Tibial nerve (tissue), 4 donors: ENCODE results near the gene NPIPA1. TPM values are rescaled to one million over a fixed set of nuclear protein-coding genes. Genes with fewer than 3 reads are reported as not detected.
"Not testable (repeated sequence)": the region's sequence is repeated elsewhere in the genome, so short reads cannot be mapped to it uniquely, and the experiment has no call there.

ENCODE experiments used
- DNase-seq, 2 donors: peaks; one replicate each; pipeline ENCODE4 v3.0.0-alpha.2; 2019; ENCODE audit warnings: low spot score in 2 of 2
- H3K27ac ChIP-seq, 4 donors: fragments of 200-600 bp; sonication (generic) in 3 of 4; one replicate each; pipeline ENCODE4 v1.5.1; 2017 to 2019; ENCODE audit warnings: mild to moderate bottlenecking in 1 of 4
- H3K27me3 ChIP-seq, 2 donors: fragments of 200-600 bp; sonication (generic) in 1 of 2; one replicate each; pipeline versions ENCODE4 v1.5.1 to v1.6.0; 2017 to 2019
- H3K36me3 ChIP-seq, 3 donors: fragments of 200-600 bp; sonication (generic); one replicate each; pipeline ENCODE4 v1.5.1; 2018 to 2019
- H3K4me1 ChIP-seq, 4 donors: fragments of 200-600 bp; sonication (generic) in 3 of 4; one replicate each; pipeline ENCODE4 v1.5.1; 2017 to 2019
- H3K4me3 ChIP-seq, 4 donors: fragments of 200-600 bp; sonication (generic) in 3 of 4; one replicate each; pipeline ENCODE4 v1.5.1; 2017 to 2019; ENCODE audit warnings: mild to moderate bottlenecking in 1 of 4, moderate library complexity in 1 of 4
- H3K9me3 ChIP-seq, 4 donors: fragments of 200-600 bp; sonication (generic) in 3 of 4; one replicate each; pipeline ENCODE4 v1.5.1; 2017 to 2019
- EP300 ChIP-seq, 2 donors: sonication (generic); formaldehyde crosslinking; IDR thresholded peaks; one replicate each; pipeline ENCODE4 v1.6.1; 2017; ENCODE audit warnings: antibody characterized with exemption in 2 of 2, mild to moderate bottlenecking in 1 of 2
- WGBS, 2 donors: methylation state at CpG; one replicate each; pipeline ENCODE4 v1.1.5; 2018; 5-methylcytosine and 5-hydroxymethylcytosine counted together
- total RNA-seq, 4 donors: library from RNA; depleted of rRNA; stranded (reverse); fragments of >200 nt; gene quantifications; one replicate each; pipeline ENCODE4 v1.1.0, GENCODE V29; 2016

NPIPA1 gene
- total RNA-seq, 4 donors from 2014 or later: 95.5 to 193 (median 134) TPM

DNA sequence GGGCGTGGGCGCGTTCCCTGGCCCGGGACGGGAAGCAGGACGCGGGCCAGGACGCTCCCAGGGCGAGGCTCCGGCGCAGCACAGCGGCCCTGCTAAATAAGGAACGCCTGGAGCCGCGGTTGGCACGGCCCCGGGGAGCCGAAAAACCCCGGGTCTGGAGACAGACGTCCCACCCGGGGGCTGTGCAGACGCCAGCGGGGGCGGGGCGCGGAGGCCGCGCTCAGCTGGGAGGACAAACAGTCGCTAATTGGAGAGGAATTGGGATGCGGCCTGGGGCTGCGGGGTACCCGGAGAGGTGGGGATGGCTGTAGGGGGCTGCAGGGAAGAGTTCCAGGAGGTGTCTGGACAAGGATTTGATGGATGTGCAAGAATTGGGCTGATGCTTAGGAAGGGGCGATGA lies 25.3 kb upstream of the NPIPA1 start:
- DNase-seq: peak; percentile 46 to 50
- not testable (repeated sequence) for H3K9me3 ChIP-seq, H3K36me3 ChIP-seq, H3K27me3 ChIP-seq, H3K4me1 ChIP-seq
- peak in 1 of 2 donors; percentile 8 for TF ChIP-seq EP300 (IDR thresholded peaks at IDR 0.05)
- Histone ChIP-seq H3K27ac (peak overlapping the region in 3 of 4 donors; percentile 85 to 86 (median 85)), H3K4me3 (peak overlapping the region; percentile 36 to 63 (median 60))
- WGBS, 2 donors: 3% methylated on average over 20 of the region's 33 CpGs; no CpG with 5 or more reads in 1 of the 2 donors

DNA sequence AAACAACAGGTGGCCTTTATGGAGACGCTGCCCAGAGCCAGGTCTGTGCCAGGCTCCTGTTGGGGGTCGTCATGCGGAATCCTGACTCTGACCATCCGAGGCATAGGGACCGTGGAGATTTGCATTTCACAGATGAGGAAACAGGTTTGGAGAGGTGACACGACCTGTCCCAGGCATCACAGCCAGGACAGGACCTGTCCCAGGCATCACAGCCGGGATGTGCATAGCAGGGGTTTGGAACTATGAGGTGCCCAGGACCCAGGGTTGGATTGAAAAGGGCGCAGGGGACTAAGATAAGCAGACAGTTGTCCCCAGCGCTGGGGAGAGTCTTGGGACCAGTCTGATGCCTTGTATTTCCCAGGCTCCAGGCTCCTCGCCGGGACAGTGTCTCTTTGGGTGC lies 24.7 kb upstream of the NPIPA1 start:
- H3K4me1 ChIP-seq, DNase-seq, H3K27me3 ChIP-seq, H3K27ac ChIP-seq, H3K36me3 ChIP-seq, H3K9me3 ChIP-seq: not testable (repeated sequence)
- H3K4me3 ChIP-seq: peak overlapping the region in 1 of 4 donors; percentile 24
- no CpG with 5 or more reads among the region's 11 CpGs for WGBS, 2 donors

DNA sequence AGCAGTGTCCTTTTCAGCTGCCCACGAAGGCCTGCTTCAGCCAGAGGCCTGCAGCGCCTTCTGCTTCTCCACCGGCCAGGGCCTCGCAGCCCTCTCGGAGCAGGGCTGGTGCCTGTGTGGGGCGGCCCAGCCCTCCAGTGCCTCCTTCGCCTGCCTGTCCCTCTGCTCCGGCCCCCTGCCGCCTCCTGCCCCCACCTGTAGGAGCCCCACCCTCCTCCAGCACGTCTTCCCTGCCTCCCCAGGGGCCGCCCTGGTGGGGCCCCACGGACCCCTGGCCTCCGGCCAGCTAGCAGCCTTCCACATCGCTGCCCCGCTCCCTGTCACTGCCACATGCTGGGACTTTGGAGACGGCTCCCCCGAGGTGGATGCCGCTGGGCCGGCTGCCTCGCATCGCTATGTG lies 18.7 kb upstream of the NPIPA1 start:
- not testable (repeated sequence) for DNase-seq

DNA sequence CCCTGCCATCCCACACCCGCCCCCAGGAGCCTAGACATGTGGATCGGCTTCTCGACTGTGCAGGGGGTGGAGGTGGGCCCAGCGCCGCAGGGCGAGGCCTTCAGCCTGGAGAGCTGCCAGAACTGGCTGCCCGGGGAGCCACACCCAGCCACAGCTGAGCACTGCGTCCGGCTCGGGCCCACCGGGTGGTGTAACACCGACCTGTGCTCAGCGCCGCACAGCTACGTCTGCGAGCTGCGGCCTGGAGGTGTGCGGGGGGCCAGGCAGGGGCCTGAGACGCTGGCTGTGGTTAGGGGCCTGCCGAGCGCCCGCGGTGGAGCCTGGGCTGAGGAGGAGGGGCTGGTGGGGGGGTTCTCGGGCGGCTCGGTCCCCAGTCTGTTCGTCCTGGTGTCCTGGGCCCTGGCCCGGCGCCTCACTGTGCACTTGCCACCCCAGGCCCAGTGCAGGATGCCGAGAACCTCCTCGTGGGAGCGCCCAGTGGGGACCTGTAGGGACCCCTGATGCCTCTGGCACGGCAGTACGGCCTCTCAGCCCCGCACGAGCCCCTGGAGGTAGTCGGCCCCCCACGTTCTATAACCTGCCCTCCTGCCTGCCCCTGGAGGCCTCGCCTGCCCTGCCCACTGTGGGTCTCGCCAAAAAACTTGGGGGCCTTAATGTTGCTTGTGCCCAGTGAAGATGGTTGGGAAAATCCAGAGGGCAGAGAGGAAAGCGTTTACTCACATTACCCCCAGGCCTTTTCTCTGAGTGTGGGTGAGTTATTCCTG lies 17.2 kb upstream of the NPIPA1 start:
- DNase-seq: peak; percentile 6 to 14
- WGBS, 2 donors: 85 to 93% methylated on average over 9 to 12 of the region's 41 CpGs
- H3K27ac ChIP-seq, H3K9me3 ChIP-seq, H3K27me3 ChIP-seq, H3K4me1 ChIP-seq: not testable (repeated sequence)
- H3K4me3 ChIP-seq: peak overlapping the region in 1 of 4 donors; percentile 0
- H3K36me3 ChIP-seq: peaks cover 0 to 10% (median 0%) of the 10 kb centered on the region in 3 donors

More for the DNA sequence above, 18.7 kb upstream of the NPIPA1 start:
- not testable (repeated sequence) for H3K4me1 ChIP-seq, H3K36me3 ChIP-seq, H3K27me3 ChIP-seq, H3K27ac ChIP-seq, H3K9me3 ChIP-seq, H3K4me3 ChIP-seq
- WGBS, 2 donors: 55 to 76% methylated on average over 7 to 10 of the region's 21 CpGs

DNA sequence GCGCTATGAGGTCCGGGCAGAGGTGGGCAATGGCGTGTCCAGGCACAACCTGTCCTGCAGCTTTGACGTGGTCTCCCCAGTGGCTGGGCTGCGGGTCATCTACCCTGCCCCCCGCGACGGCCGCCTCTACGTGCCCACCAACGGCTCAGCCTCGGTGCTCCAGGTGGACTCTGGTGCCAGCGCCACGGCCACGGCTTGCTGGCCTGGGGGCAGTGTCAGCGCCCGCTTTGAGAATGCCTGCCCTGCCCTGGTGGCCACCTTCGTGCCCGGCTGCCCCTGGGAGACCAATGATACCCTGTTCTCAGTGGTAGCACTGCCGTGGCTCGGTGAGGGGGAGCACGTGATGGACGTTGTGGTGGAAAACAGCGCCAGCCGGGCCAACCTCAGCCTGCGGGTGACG lies 15.0 kb upstream of the NPIPA1 start:
- WGBS, 2 donors: no CpG with 5 or more reads among the region's 27 CpGs
- not testable (repeated sequence) for DNase-seq, H3K9me3 ChIP-seq, H3K4me3 ChIP-seq, H3K27ac ChIP-seq, H3K4me1 ChIP-seq, H3K27me3 ChIP-seq
- peaks cover 0 to 10% (median 0%) of the 10 kb centered on the region in 3 donors for H3K36me3 ChIP-seq

DNA sequence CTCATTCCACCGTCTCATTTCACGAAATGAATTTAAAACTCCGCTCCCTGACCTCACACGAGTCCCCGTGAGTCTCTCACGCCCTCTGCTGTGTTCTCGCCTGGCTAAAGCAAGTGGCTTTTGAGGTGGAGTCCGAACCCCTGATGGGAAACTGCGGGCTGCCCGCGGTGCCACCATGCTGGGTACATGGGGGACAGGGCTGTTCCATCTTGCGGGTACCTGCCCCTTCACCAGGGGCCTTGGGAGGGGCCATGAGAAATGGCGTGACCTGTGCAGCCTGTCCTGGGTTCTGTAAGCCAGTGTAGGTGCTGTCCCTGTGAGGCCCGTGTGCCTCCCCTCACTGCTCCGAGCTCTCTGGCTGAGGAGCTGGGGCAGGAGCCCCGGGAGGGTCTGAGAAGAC lies 14.3 kb upstream of the NPIPA1 start:
- 71% methylated on average over 5 of the region's 16 CpGs; no CpG with 5 or more reads in 1 of the 2 donors for WGBS, 2 donors

DNA sequence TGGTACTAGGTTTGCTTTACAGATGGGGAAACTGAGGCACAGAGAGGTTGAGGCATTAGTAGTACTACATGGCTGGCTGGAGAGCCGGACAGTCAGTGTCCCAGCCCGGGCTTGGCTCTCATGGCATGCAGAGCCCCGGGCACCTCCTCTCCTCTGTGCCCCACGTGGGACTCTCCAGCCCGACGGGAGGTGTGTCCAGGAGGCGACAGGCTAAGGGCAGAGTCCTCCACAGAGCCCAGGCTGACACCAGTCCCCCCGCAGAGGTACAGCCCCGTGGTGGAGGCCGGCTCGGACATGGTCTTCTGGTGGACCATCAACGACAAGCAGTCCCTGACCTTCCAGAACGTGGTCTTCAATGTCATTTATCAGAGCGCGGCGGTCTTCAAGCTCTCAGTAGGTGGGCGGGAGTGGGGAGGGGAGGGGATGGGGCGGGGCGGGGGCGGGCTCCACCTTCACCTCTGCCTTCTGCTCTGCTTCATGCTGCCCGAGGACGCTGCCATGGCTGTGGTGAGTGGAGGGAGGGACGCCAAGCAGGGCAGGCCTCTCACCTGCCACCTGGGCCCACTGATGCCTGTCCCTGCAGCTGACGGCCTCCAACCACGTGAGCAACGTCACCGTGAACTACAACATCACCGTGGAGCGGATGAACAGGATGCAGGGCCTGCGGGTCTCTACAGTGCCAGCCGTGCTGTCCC lies 13.7 kb upstream of the NPIPA1 start:
- not testable (repeated sequence) for H3K27ac ChIP-seq, H3K27me3 ChIP-seq, H3K9me3 ChIP-seq, H3K4me1 ChIP-seq, H3K4me3 ChIP-seq
- no CpG with 5 or more reads among the region's 31 CpGs for WGBS, 2 donors
- H3K36me3 ChIP-seq: peaks cover 0 to 13% (median 0%) of the 10 kb centered on the region in 3 donors
- DNase-seq: peak in 1 of 2 donors; percentile 3

More for the DNA sequence above, 14.3 kb upstream of the NPIPA1 start:
- H3K4me1 ChIP-seq, H3K4me3 ChIP-seq, H3K9me3 ChIP-seq, H3K27ac ChIP-seq, H3K27me3 ChIP-seq: not testable (repeated sequence)
- H3K36me3 ChIP-seq: peaks cover 0 to 12% (median 0%) of the 10 kb centered on the region in 3 donors
- DNase-seq: peak in 1 of 2 donors; percentile 3

DNA sequence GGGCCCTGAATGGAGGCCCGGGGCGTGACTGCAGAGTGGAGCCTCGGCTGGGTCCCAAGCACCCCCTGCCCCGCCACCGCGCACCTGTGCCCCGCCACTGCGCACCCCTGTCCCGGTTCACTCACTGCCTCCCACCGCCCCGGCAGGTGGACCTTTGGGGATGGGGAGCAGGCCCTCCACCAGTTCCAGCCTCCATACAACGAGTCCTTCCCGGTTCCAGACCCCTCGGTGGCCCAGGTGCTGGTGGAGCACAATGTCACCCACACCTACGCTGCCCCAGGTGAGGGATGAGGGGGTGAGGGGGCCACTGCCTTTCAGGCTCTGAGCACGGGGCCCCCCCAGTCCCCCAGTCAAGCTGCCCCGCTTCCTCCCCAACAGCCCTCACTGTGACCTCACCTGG lies 12.9 kb upstream of the NPIPA1 start:
- peaks cover 0 to 11% (median 0%) of the 10 kb centered on the region in 3 donors for H3K36me3 ChIP-seq
- not testable (repeated sequence) for H3K4me1 ChIP-seq, H3K4me3 ChIP-seq, H3K9me3 ChIP-seq, H3K27me3 ChIP-seq, DNase-seq, H3K27ac ChIP-seq
- no CpG with 5 or more reads among the region's 17 CpGs for WGBS, 2 donors

DNA sequence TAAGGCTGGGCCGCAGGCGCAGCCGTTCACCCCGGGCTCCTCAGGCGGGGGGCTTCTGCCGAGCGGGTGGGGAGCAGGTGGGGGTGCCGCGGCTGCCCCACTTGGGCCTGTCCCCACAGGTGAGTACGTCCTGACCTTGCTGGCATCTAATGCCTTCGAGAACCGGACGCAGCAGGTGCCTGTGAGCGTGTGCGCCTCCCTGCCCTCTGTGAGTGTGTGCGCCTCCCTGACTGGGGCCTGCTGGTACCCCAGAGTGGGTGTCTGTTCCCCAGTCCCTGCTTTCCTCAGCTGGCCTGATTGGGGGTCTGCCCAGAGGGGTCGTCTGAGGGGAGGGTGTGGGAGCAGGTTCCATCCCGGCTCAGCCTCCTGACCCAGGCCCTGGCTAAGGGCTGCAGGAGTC lies 12.3 kb upstream of the NPIPA1 start:
- not testable (repeated sequence) for H3K9me3 ChIP-seq, H3K27me3 ChIP-seq, DNase-seq, H3K27ac ChIP-seq, H3K36me3 ChIP-seq, H3K4me3 ChIP-seq, H3K4me1 ChIP-seq
- WGBS, 2 donors: no CpG with 5 or more reads among the region's 18 CpGs

DNA sequence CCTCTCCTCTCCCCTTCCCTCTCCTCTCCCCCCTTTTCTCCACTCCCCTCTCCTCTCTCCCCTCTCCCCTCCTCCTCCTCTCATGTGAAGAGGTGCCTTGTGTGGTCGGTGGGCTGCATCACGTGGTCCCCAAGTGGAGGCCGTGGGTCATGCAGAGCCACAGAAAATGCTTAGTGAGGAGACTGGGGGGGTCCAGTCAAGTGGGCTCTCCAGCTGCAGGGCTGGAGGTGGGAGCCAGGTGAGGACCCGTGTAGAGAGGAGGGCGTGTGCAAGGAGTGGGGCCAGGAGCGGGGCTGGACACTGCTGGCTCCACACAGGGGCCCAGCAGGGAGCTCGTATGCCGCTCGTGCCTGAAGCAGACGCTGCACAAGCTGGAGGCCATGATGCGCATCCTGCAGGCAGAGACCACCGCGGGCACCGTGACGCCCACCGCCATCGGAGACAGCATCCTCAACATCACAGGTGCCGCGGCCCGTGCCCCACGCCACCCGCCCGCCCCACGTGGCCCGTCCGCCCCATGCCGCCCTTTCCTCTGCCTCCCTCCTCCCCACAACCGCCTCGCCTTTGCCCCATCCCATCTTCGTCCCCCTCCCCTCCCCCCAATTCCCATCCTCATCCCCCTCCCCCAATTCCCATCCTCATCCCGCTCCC lies 9.1 kb upstream of the NPIPA1 start:
- H3K27me3 ChIP-seq, H3K9me3 ChIP-seq, H3K27ac ChIP-seq, H3K4me1 ChIP-seq, H3K4me3 ChIP-seq: not testable (repeated sequence)
- DNase-seq: peak in 1 of 2 donors; percentile 5
- peaks cover 0 to 20% (median 0%) of the 10 kb centered on the region in 3 donors for H3K36me3 ChIP-seq
- WGBS, 2 donors: 64% methylated on average over 7 to 9 of the region's 31 CpGs

DNA sequence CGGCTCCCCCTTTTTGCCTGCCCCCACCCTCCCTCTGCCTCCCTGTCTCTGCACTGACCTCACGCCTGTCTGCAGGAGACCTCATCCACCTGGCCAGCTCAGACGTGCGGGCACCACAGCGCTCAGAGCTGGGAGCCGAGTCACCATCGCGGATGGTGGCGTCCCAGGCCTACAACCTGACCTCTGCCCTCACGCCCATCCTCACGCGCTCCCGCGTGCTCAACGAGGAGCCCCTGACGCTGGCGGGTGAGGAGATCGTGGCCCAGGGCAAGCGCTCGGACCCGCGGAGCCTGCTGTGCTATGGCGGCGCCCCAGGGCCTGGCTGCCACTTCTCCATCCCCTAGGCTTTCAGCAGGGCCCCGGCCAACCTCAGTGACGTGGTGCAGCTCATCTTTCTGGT lies 8.1 kb upstream of the NPIPA1 start:
- H3K27ac ChIP-seq, H3K4me3 ChIP-seq, H3K27me3 ChIP-seq, DNase-seq, H3K4me1 ChIP-seq, H3K9me3 ChIP-seq: not testable (repeated sequence)
- peaks cover 0 to 17% (median 0%) of the 10 kb centered on the region in 3 donors for H3K36me3 ChIP-seq
- no CpG with 5 or more reads among the region's 26 CpGs for WGBS, 2 donors

DNA sequence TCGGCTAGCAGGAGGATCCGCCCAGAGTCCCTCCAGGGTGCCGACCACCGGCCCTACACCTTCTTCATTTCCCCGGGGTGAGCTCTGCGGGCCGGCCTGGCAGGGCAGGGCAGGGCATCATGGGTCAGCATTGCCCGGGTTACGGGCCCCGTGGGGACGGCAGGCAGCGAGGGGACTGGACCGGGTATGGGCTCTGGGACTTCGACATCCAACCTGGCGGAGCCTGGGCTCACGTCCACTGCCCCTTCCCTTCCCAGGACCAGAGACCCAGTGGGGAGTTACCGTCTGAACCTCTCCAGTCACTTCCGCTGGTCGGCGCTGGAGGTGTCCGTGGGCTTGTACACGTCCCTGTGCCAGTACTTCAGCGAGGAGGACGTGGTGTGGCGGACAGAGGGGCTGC lies 7.0 kb upstream of the NPIPA1 start:
- WGBS, 2 donors: no CpG with 5 or more reads among the region's 25 CpGs
- H3K9me3 ChIP-seq, H3K27ac ChIP-seq, DNase-seq, H3K4me1 ChIP-seq, H3K27me3 ChIP-seq, H3K4me3 ChIP-seq: not testable (repeated sequence)
- peaks cover 0 to 20% (median 0%) of the 10 kb centered on the region in 3 donors for H3K36me3 ChIP-seq

DNA sequence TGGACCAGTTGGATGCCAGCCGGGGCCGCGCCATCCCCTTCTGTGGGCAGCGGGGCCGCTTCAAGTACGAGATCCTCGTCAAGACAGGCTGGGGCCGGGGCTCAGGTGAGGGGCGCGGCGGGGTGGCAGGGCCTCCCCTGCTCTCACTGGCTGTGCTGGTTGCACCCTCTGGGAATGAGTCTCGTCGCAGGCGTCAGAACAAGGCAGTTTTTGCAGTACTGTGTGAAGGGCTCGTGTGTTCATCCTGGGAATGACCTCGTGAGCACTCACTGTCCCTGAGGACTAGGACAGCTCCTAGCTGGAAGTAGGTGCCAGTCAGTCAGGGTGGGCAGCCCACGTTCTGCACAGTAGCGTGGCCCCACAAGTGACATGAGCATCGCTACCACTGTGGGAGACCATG lies 6.3 kb upstream of the NPIPA1 start:
- H3K27ac ChIP-seq, H3K4me3 ChIP-seq, H3K4me1 ChIP-seq, H3K9me3 ChIP-seq, H3K27me3 ChIP-seq: not testable (repeated sequence)
- peaks cover 0 to 23% (median 0%) of the 10 kb centered on the region in 3 donors for H3K36me3 ChIP-seq
- peak in 1 of 2 donors; percentile 5 for DNase-seq
- WGBS, 2 donors: no CpG with 5 or more reads among the region's 19 CpGs
